Stomach (tissue), 4 donors: ENCODE measurements around the gene SAP130.

Experiments used
- CTCF ChIP-seq, 7 experiments: fragments of 450-650 bp in 4 of 7; fragments of 200-600 bp in 3 of 7; sonication (generic) in 3 of 7; IDR thresholded peaks; one replicate each; pipeline ENCODE4 v1.5.1; 2016 to 2019; ENCODE audit warnings: antibody characterized with exemption in 7 of 7, control low read depth in 2 of 7, mild to moderate bottlenecking in 1 of 7
- EP300 ChIP-seq: sonication (generic); formaldehyde crosslinking; IDR thresholded peaks from one replicate; pipeline ENCODE4 v1.6.1; 2017; ENCODE audit warnings: antibody characterized with exemption

GRCh38 chr2:128037649-128038048, 9.8 kb upstream of the SAP130 start:
- TF ChIP-seq EP300 (no peak), CTCF (IDR thresholded peaks at IDR 0.05) (no peak)
